Parathyroid adenoma (tissue), 2 donors: ENCODE data around the gene ASH1L.
"Not testable (repeated sequence)": the region's sequence is repeated elsewhere in the genome, so short reads cannot be mapped to it uniquely, and the experiment has no call there.

Experiments
- H2AFZ ChIP-seq: fragments of 300-600 bp; sonication (generic); one replicate; pipeline ENCODE4 v1.7.0; 2017; ENCODE audit warnings: antibody characterized with exemption, mild to moderate bottlenecking
- H3K27ac ChIP-seq: fragments of 300-600 bp; sonication (generic); one replicate; pipeline ENCODE4 v1.7.0; 2017
- H3K27me3 ChIP-seq: fragments of 300-600 bp; sonication (generic); one replicate; pipeline ENCODE4 v1.7.0; 2017; ENCODE audit warnings: low read length; ENCODE audit not compliant: control insufficient read depth, insufficient read depth
- H3K36me3 ChIP-seq: fragments of 300-600 bp; sonication (generic); one replicate; pipeline ENCODE4 v1.7.0; 2017; ENCODE audit warnings: low read length; ENCODE audit not compliant: control insufficient read depth, insufficient read depth
- H3K4me1 ChIP-seq: fragments of 300-600 bp; sonication (generic); one replicate; pipeline ENCODE4 v1.7.0; 2017; ENCODE audit warnings: control low read depth
- H3K4me2 ChIP-seq: fragments of 300-600 bp; sonication (generic); one replicate; pipeline ENCODE4 v1.7.0; 2017; ENCODE audit warnings: low read length
- H3K4me3 ChIP-seq: fragments of 300-600 bp; sonication (generic); one replicate; pipeline ENCODE4 v1.7.0; 2017; ENCODE audit warnings: low read depth, low read length
- H3K79me2 ChIP-seq: fragments of 300-600 bp; sonication (generic); one replicate; pipeline ENCODE4 v1.7.0; 2017; ENCODE audit warnings: control low read depth
- H3K9ac ChIP-seq: fragments of 300-600 bp; sonication (generic); one replicate; pipeline ENCODE4 v1.7.0; 2017; ENCODE audit warnings: mild to moderate bottlenecking
- H3K9me3 ChIP-seq: fragments of 300-600 bp; sonication (generic); one replicate; pipeline ENCODE4 v1.7.0; 2017; ENCODE audit warnings: low read length; ENCODE audit not compliant: control insufficient read depth
- TF ChIP-seq, protein P1 (sequence below): fragments of 300-600 bp; sonication (generic); IDR thresholded peaks from one replicate; pipeline ENCODE4 v1.7.0; 2017; ENCODE audit warnings: antibody characterized with exemption, mild to moderate bottlenecking
- donor health status: primary hyperparathyroidism.

The ASH1L gene

DNA sequence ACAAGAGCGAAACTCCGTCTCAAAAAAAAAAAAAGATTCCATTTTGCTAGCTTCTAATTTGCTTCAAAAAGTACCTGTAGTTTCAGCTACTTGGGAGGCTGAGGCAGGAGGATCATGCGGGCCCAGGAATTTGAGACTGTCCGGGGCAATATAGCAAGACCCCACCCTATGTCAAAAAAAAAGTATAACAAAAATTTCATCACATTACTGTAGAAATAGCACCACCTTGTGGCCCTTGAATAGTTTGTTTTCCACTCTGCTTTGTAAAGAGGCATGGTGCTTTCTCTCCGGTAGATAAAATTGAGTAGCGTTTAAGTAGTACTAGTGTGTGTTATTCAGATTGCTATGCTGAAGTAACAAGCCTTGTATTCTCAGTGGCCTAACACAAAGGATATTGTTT is 29.2 kb upstream of the ASH1L start:
- no peaks in the 10 kb centered on the region for H3K4me1 ChIP-seq
- H3K4me2 ChIP-seq, result no peak overlapping the region
- no peak overlapping the region for H3K9ac ChIP-seq
- H3K36me3 ChIP-seq, result no peaks in the 10 kb centered on the region
- no peak overlapping the region for H3K27ac ChIP-seq
- H3K27me3 ChIP-seq, result no peaks in the 10 kb centered on the region
- H3K9me3 ChIP-seq, result no peaks in the 10 kb centered on the region
- H3K4me3 ChIP-seq, result no peak overlapping the region
- H2AFZ ChIP-seq, result no peak overlapping the region
- H3K79me2 ChIP-seq, result no peaks in the 10 kb centered on the region
- TF ChIP-seq, protein P1, sequence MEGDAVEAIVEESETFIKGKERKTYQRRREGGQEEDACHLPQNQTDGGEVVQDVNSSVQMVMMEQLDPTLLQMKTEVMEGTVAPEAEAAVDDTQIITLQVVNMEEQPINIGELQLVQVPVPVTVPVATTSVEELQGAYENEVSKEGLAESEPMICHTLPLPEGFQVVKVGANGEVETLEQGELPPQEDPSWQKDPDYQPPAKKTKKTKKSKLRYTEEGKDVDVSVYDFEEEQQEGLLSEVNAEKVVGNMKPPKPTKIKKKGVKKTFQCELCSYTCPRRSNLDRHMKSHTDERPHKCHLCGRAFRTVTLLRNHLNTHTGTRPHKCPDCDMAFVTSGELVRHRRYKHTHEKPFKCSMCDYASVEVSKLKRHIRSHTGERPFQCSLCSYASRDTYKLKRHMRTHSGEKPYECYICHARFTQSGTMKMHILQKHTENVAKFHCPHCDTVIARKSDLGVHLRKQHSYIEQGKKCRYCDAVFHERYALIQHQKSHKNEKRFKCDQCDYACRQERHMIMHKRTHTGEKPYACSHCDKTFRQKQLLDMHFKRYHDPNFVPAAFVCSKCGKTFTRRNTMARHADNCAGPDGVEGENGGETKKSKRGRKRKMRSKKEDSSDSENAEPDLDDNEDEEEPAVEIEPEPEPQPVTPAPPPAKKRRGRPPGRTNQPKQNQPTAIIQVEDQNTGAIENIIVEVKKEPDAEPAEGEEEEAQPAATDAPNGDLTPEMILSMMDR, result no peak

DNA sequence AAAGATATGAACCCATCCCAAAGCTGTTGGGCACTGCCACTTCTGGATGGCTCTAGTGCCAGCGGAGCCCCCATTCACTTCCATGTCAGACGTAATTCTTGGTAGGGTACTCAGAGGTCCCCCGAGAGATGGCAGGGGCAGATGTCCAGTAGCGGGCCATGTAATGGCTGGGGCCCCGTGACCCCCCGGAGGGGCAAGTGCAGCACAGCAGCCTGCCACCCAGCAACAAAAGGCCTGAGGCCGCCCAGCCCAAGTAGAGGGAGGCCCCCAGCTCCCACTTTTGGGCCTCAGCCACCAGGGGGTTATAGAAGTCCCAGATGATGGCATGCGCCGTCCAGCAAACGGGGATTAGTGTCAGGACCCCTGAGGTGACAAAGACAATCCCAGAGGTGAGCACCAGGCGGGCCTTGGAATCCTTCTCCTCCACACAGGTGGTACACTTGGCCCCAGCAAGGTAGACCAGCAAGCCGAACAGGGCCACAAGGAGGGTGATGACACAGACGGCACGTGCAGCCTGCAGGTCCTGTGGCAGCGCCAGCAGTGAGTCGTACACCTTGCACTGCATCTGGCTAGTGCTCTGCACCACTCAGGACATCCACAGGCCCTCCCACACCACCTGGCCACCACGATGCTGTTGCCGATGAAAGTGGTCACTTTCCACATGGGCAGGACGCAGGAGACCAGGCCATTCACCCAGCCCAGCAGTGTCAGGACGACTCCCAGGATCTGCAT is 28.1 kb upstream of the ASH1L start:
- not testable (repeated sequence) for H3K27me3 ChIP-seq, H2AFZ ChIP-seq, H3K4me1 ChIP-seq, H3K79me2 ChIP-seq, H3K9me3 ChIP-seq, H3K36me3 ChIP-seq, H3K4me2 ChIP-seq, H3K4me3 ChIP-seq, H3K27ac ChIP-seq, H3K9ac ChIP-seq

DNA sequence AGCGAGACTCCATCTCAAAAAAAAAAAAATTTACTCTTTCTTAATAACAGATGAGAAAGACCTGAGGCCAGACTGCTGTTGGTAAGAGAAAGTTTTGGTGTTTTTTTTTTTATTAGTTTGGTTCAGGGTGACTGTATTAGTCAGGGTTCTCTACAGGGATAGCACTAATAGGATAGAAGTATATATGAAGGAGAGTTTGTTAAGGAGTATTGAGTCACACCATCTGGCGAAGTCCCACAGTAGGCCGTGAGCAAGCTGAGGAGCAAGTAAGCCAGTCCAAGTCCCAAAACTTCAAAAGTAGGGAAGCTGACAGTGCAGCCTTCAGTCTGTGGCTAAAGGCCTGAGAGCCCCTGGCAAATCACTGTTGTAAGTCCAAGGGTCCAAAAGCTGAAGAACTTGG is 26.7 kb upstream of the ASH1L start:
- not testable (repeated sequence) for H3K4me2 ChIP-seq, H2AFZ ChIP-seq, H3K79me2 ChIP-seq, H3K4me1 ChIP-seq, H3K4me3 ChIP-seq, H3K27me3 ChIP-seq, H3K27ac ChIP-seq, H3K9ac ChIP-seq, H3K9me3 ChIP-seq, H3K36me3 ChIP-seq

DNA sequence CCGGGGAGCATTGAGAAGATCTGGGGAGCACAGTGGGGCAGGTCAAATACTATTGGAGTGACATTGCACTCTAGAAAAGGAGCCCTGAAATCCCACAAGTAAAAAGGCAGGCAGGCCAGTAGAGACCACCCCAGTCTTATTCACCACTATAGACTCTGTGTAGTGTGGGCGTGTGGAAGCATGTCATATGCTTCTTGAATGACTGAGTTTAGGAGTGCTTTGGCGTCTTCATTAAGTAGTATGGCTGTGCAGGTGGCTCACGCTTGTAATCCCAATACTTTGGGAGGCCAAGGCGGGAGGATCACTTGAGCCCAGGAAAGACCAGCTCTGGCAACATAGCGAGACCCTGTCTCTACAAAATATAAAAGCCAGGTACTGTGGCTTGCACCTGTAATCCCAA is 21.2 kb upstream of the ASH1L start:
- H3K36me3 ChIP-seq, H2AFZ ChIP-seq, H3K27me3 ChIP-seq, H3K4me2 ChIP-seq, H3K4me1 ChIP-seq, H3K79me2 ChIP-seq, H3K4me3 ChIP-seq, H3K27ac ChIP-seq, H3K9me3 ChIP-seq, H3K9ac ChIP-seq: not testable (repeated sequence)

DNA sequence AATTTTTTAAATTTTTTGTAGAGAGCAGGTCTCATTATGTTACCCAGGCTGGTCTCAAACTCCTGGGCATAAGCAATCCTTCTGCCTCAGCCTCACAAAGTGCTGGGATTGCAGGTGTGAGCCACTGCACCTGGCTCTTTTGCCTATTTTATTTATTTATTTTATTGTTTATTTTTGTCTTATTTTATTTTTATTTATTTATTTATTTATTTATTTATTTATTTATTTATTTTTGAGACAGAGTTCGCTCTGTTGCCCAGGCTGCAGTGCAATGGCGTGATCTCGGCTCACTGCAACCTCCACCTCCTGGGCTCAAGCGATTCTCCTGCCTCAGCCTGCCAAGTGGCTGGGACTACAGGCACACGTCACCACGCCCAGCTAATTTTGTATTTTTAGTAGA is 13.0 kb upstream of the ASH1L start:
- not testable (repeated sequence) for H3K36me3 ChIP-seq, H2AFZ ChIP-seq, H3K4me3 ChIP-seq, H3K27me3 ChIP-seq, H3K9ac ChIP-seq, H3K4me1 ChIP-seq, H3K9me3 ChIP-seq, H3K27ac ChIP-seq, H3K4me2 ChIP-seq, H3K79me2 ChIP-seq

DNA sequence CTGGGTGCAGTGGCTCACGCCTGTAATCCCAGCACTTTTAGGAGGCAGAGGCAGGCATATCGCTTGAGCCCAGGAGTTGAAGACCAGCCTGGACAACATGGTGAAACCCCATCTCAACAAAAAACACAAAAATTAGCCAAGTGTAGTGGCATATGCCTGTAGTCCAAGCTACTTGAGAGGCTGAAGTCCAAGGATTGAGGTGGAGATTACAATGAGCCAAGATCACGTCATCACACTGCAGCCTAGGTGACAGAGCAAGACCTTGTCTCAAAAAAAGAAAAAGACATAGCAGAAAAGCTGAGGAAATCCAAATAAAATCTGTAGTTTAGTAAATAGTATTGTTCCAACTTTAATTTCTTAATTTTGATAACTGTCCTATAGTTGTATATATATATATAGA is 11.5 kb upstream of the ASH1L start:
- Histone ChIP-seq H3K9ac (no peak overlapping the region), H3K4me2 (no peak overlapping the region), H2AFZ (no peak overlapping the region), H3K27ac (no peak overlapping the region), H3K9me3 (no peaks in the 10 kb centered on the region), H3K4me3 (no peak overlapping the region), H3K27me3 (no peaks in the 10 kb centered on the region), H3K4me1 (no peaks in the 10 kb centered on the region), H3K79me2 (peaks cover 7% of the 10 kb centered on the region), H3K36me3 (no peaks in the 10 kb centered on the region)
- TF ChIP-seq, protein P1, result no peak

DNA sequence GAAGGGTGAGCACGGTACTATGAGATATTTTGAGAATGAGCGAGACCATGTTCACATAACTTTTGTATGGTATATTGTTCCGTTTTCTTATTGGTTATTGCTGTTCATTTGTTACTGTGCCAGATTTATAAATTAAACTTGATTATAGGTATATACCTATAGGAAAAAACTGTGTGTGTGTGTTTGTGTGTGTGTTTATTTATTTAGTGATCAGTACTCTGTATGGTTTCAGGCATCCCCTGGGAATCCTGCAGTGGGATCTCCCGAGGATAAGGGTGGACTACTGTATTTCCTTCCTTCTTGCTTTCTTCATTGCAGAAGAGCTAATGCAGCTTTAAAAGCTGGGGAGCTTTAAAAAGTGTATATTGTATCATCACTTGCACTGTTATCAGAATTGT is 8.0 kb upstream of the ASH1L start:
- H3K79me2 ChIP-seq, result peaks cover 14% of the 10 kb centered on the region
- no peak overlapping the region for H3K4me3 ChIP-seq
- H3K4me1 ChIP-seq, result no peaks in the 10 kb centered on the region
- no peak overlapping the region for H3K27ac ChIP-seq
- H3K9me3 ChIP-seq, result no peaks in the 10 kb centered on the region
- no peak overlapping the region for H3K4me2 ChIP-seq
- H3K9ac ChIP-seq, result no peak overlapping the region
- TF ChIP-seq, protein P1, result no peak
- H2AFZ ChIP-seq, result no peak overlapping the region
- no peaks in the 10 kb centered on the region for H3K36me3 ChIP-seq
- no peaks in the 10 kb centered on the region for H3K27me3 ChIP-seq
